H9 (cell line): ENCODE measurements around the gene APRT. TPM values are rescaled to one million over a fixed set of nuclear protein-coding genes. Genes with fewer than 3 reads are reported as not detected.

Source experiments
- DNase-seq: peaks from one replicate; pipeline ENCODE4 v3.0.0-alpha.2; 2017
- H2AFZ ChIP-seq: one replicate; pipeline ENCODE4 v1.6.1; 2013; ENCODE audit warnings: mild to moderate bottlenecking, low read length, control low read depth, moderate library complexity
- H2AK5ac ChIP-seq: 2 replicates; pipeline ENCODE4 v1.6.1; 2013; ENCODE audit warnings: low read length, control low read depth, mixed read lengths; ENCODE audit not compliant: insufficient read length
- H2BK120ac ChIP-seq: one replicate; pipeline ENCODE4 v1.6.1; 2013; ENCODE audit warnings: low read depth, mild to moderate bottlenecking, low read length, control low read depth, inconsistent platforms; ENCODE audit not compliant: poor library complexity, severe bottlenecking
- H2BK12ac ChIP-seq: 2 replicates; pipeline ENCODE4 v1.6.1; 2013; ENCODE audit warnings: low read length, control low read depth, mixed read lengths, low read depth; ENCODE audit not compliant: insufficient read length
- H2BK15ac ChIP-seq: 2 replicates; pipeline ENCODE4 v1.6.1; 2013; ENCODE audit warnings: low read depth, low read length, control low read depth
- H2BK20ac ChIP-seq: one replicate; pipeline ENCODE4 v1.6.1; 2013; ENCODE audit warnings: low read depth, mild to moderate bottlenecking, low read length, control low read depth, inconsistent platforms; ENCODE audit not compliant: poor library complexity, severe bottlenecking
- H2BK5ac ChIP-seq: 2 replicates; pipeline ENCODE4 v1.6.1; 2013; ENCODE audit warnings: low read length, control low read depth, mixed read lengths; ENCODE audit not compliant: insufficient read length
- H3K14ac ChIP-seq: 2 replicates; pipeline ENCODE4 v1.6.1; 2013; ENCODE audit warnings: low read length, control low read depth; ENCODE audit not compliant: insufficient read depth
- H3K18ac ChIP-seq: 2 replicates; pipeline ENCODE4 v1.6.1; 2013; ENCODE audit warnings: low read depth, mild to moderate bottlenecking, mixed read lengths, low read length, control low read depth; ENCODE audit not compliant: insufficient read length
- H3K23ac ChIP-seq: 2 replicates; pipeline ENCODE4 v1.6.1; 2013; ENCODE audit warnings: low read length, control low read depth, mixed read lengths, low read depth; ENCODE audit not compliant: insufficient read length
- H3K23me2 ChIP-seq: 2 replicates; pipeline ENCODE4 v1.6.1; 2013; ENCODE audit warnings: low read depth, mild to moderate bottlenecking, mixed read lengths, low read length, control low read depth; ENCODE audit not compliant: insufficient read length, poor library complexity, severe bottlenecking
- H3K27ac ChIP-seq: 2 replicates; pipeline ENCODE4 v1.5.1; 2013; ENCODE audit warnings: low read length, control low read depth, mixed read lengths, low read depth; ENCODE audit not compliant: insufficient read length
- H3K27me3 ChIP-seq: 2 replicates; pipeline ENCODE4 v1.6.1; 2013; ENCODE audit warnings: low read length, control low read depth, inconsistent platforms; ENCODE audit not compliant: insufficient read depth
- H3K4ac ChIP-seq: 2 replicates; pipeline ENCODE4 v1.6.1; 2013; ENCODE audit warnings: low read depth, mild to moderate bottlenecking, control low read depth, inconsistent platforms, low read length, moderate library complexity
- H3K4me1 ChIP-seq: 2 replicates; pipeline ENCODE4 v1.6.1; 2013; ENCODE audit warnings: low read length, control low read depth, inconsistent platforms; ENCODE audit not compliant: insufficient read depth
- H3K4me2 ChIP-seq: 2 replicates; pipeline ENCODE4 v1.6.1; 2013; ENCODE audit warnings: low read length, control low read depth, mixed read lengths; ENCODE audit not compliant: insufficient read length, insufficient read depth
- H3K56ac ChIP-seq: 2 replicates; pipeline ENCODE4 v1.6.1; 2013; ENCODE audit warnings: low read depth, mild to moderate bottlenecking, mixed read lengths, low read length, control low read depth; ENCODE audit not compliant: insufficient read length
- H3K79me1 ChIP-seq: 2 replicates; pipeline ENCODE4 v1.6.1; 2013; ENCODE audit warnings: low read depth, mild to moderate bottlenecking, moderate library complexity, low read length, control low read depth, inconsistent platforms; ENCODE audit not compliant: insufficient read depth, poor library complexity, severe bottlenecking
- H3K79me2 ChIP-seq: 2 replicates; pipeline ENCODE4 v1.6.1; 2013; ENCODE audit warnings: low read length, control low read depth, inconsistent platforms; ENCODE audit not compliant: insufficient read depth
- H3K9ac ChIP-seq: 2 replicates; pipeline ENCODE4 v1.6.1; 2013; ENCODE audit warnings: low read length, control low read depth, mixed read lengths; ENCODE audit not compliant: insufficient read length; ENCODE audit errors: extremely low read depth
- H3K9me3 ChIP-seq: one replicate; pipeline ENCODE4 v1.6.1; 2013; ENCODE audit warnings: low read depth, low read length, inconsistent platforms; ENCODE audit not compliant: control insufficient read depth
- H3T11ph ChIP-seq: one replicate; pipeline ENCODE4 v1.6.1; 2013; ENCODE audit warnings: mild to moderate bottlenecking, low read length, control low read depth, inconsistent platforms
- H4K20me1 ChIP-seq: one replicate; pipeline ENCODE4 v1.6.1; 2013; ENCODE audit not compliant: control insufficient read depth, insufficient read length, insufficient read depth
- H4K5ac ChIP-seq: 2 replicates; pipeline ENCODE4 v1.6.1; 2013; ENCODE audit warnings: low read depth, mild to moderate bottlenecking, mixed read lengths, low read length, control low read depth; ENCODE audit not compliant: insufficient read length
- H4K8ac ChIP-seq: replicated peaks from 2 replicates; pipeline ENCODE4 v1.6.1; 2013; ENCODE audit warnings: low read length, control low read depth, mixed read lengths, low read depth; ENCODE audit not compliant: insufficient read length
- H4K91ac ChIP-seq: 2 replicates; pipeline ENCODE4 v1.6.1; 2013; ENCODE audit warnings: low read depth, mild to moderate bottlenecking, moderate library complexity, mixed read lengths, low read length, control low read depth; ENCODE audit not compliant: insufficient read length
- H3K27ac Mint-ChIP-seq, 3 experiments: 2 replicates in 2 of 3; 3 replicates in 1 of 3; pipeline ENCODE4 v1.8.0; 2020 to 2021; ENCODE audit warnings: mixed read lengths in 3 of 3, mild to moderate bottlenecking in 1 of 3, moderate library complexity in 1 of 3
- H3K27me3 Mint-ChIP-seq: 2 replicates; pipeline ENCODE4 v1.8.0; 2021; ENCODE audit warnings: low read depth, mild to moderate bottlenecking, moderate library complexity, mixed read lengths
- H3K36me3 Mint-ChIP-seq, 3 experiments: 2 replicates in 2 of 3; 3 replicates in 1 of 3; pipeline ENCODE4 v1.8.0; 2020 to 2021; ENCODE audit warnings: low read depth in 3 of 3, mixed read lengths in 3 of 3; ENCODE audit not compliant: insufficient read depth in 1 of 3
- H3K4me1 Mint-ChIP-seq, 2 experiments: 2 replicates each; pipeline ENCODE4 v1.8.0; 2020; ENCODE audit warnings: mixed read lengths in 2 of 2
- H3K4me3 Mint-ChIP-seq, 2 experiments: 2 replicates in 1 of 2; 3 replicates in 1 of 2; pipeline ENCODE4 v1.8.0; 2020 to 2021; ENCODE audit warnings: mild to moderate bottlenecking in 2 of 2, mixed read lengths in 2 of 2, moderate library complexity in 1 of 2
- H3K9me3 Mint-ChIP-seq, 2 experiments: 2 replicates in 1 of 2; 3 replicates in 1 of 2; pipeline ENCODE4 v1.8.0; 2020; ENCODE audit warnings: mild to moderate bottlenecking in 2 of 2, mixed read lengths in 2 of 2, moderate library complexity in 1 of 2
- CTCF ChIP-seq: fragments of 200-600 bp; sonication (generic); conservative IDR thresholded peaks from 3 replicates; pipeline ENCODE4 v1.8.0; 2021; ENCODE audit warnings: antibody characterized with exemption, mild to moderate bottlenecking
- WGBS: extraction: QIAGEN DNeasy Blood & Tissue Kit; methylation state at CpG from one replicate; pipeline ENCODE4 v1.1.7; 2013; ENCODE audit warnings: missing lambda C conversion rate, low lambda C conversion rate, mixed read lengths; ENCODE audit not compliant: insufficient read length; ENCODE audit errors: extremely low coverage; 5-methylcytosine and 5-hydroxymethylcytosine counted together
- total RNA-seq: library from RNA; stranded (reverse); gene quantifications from 2 replicates; pipeline ENCODE4 v1.2.1, GENCODE V29; 2021

APRT gene
- total RNA-seq, 1 experiment from 2014 or later = 246 TPM

GRCh38 chr16:88822281-88823040 lies 10.7 kb upstream of the APRT start:
- Histone ChIP-seq H4K20me1 (no peaks in the 10 kb centered on the region), H3K9me3 (no peaks in the 10 kb centered on the region), H3K4ac (no peak overlapping the region), H3K14ac (no peak overlapping the region), H2BK15ac (no peak overlapping the region), H2BK12ac (no peak overlapping the region), H4K8ac (no peak overlapping the region), H3K56ac (no peak overlapping the region), H3K23me2 (no peaks in the 10 kb centered on the region), H4K5ac (no peak overlapping the region), H3K18ac (no peak overlapping the region), H2BK120ac (no peak overlapping the region), H4K91ac (no peak overlapping the region), H3K4me2 (no peak overlapping the region), H3K4me1 (no peaks in the 10 kb centered on the region), H3K27ac (no peak overlapping the region), H3K27me3 (no peaks in the 10 kb centered on the region), H3K9ac (no peak overlapping the region), H3K23ac (no peak overlapping the region), H3K79me1 (no peaks in the 10 kb centered on the region), H2AK5ac (no peak overlapping the region), H3T11ph (no peak overlapping the region), H2BK20ac (no peak overlapping the region), H2BK5ac (no peak overlapping the region), H3K79me2 (no peaks in the 10 kb centered on the region), H2AFZ (no peak overlapping the region)
- H3K4me3 Mint-ChIP-seq = no peak overlapping the region
- no peak for TF ChIP-seq CTCF
- no peak for DNase-seq
- H3K9me3 Mint-ChIP-seq = no peaks in the 10 kb centered on the region
- H3K27ac Mint-ChIP-seq = no peak overlapping the region
- H3K4me1 Mint-ChIP-seq = no peaks in the 10 kb centered on the region
- no CpG with 5 or more reads among the region's 24 CpGs for WGBS
- peaks cover 1 to 8% (median 6%) of the 10 kb centered on the region in 3 experiments; a peak in 3 of 7 replicates for H3K36me3 Mint-ChIP-seq
- H3K27me3 Mint-ChIP-seq = no peaks in the 10 kb centered on the region
